ENCODE data around the gene NFIB.

Gene NFIB

GRCh38 chr9:14158916-14159315 is 155.0 kb downstream of the NFIB start:
- H3K9me3 ChIP-seq (ENCODE audit: insufficient read depth, low read length), result no peaks in the 10 kb centered on the region
- H3K4me3 ChIP-seq (ENCODE audit: insufficient read length, low read depth), result no peak overlapping the region
- TF ChIP-seq YY1 (IDR thresholded peaks at IDR 0.05; ENCODE audit: insufficient read depth, insufficient read length), result no peak
- TF ChIP-seq ZNF274 (IDR thresholded peaks at IDR 0.05; ENCODE audit: low read depth, low read length), result no peak
- no peak for TF ChIP-seq SUZ12 (IDR thresholded peaks at IDR 0.05; ENCODE audit: extremely low read depth, insufficient read depth, insufficient read length)
- H3K36me3 ChIP-seq (ENCODE audit: insufficient read depth, insufficient read length, low read length), result no peaks in the 10 kb centered on the region
- H3K9ac ChIP-seq (ENCODE audit: insufficient read length, low read depth), result no peak overlapping the region
- DNase-seq (ENCODE audit: low read depth, low spot score), result no peak
- no peaks in the 10 kb centered on the region for H3K27me3 ChIP-seq (ENCODE audit: insufficient read depth, insufficient read length)
- no peaks in the 10 kb centered on the region for H3K4me1 ChIP-seq (ENCODE audit: insufficient read depth, insufficient read length)

- Histone ChIP-seq H3K4me3 (ENCODE audit: insufficient read length, low read depth) (no peak overlapping the region), H3K9me3 (ENCODE audit: insufficient read depth, low read length) (no peaks in the 10 kb centered on the region), H3K4me1 (ENCODE audit: insufficient read depth, insufficient read length) (no peaks in the 10 kb centered on the region), H3K27me3 (ENCODE audit: insufficient read depth, insufficient read length) (no peaks in the 10 kb centered on the region), H3K36me3 (ENCODE audit: insufficient read depth, insufficient read length, low read length) (no peaks in the 10 kb centered on the region), H3K9ac (ENCODE audit: insufficient read length, low read depth) (no peak overlapping the region)
- TF ChIP-seq SUZ12 (IDR thresholded peaks at IDR 0.05; ENCODE audit: extremely low read depth, insufficient read depth, insufficient read length), result no peak
- no peak for TF ChIP-seq ZNF274 (IDR thresholded peaks at IDR 0.05; ENCODE audit: low read depth, low read length)
- TF ChIP-seq YY1 (IDR thresholded peaks at IDR 0.05; ENCODE audit: insufficient read depth, insufficient read length), result no peak
- DNase-seq (ENCODE audit: low read depth, low spot score), result no peak
Observed at GRCh38 chr9:14158136-14158813, 155.7 kb downstream of the NFIB start.

- no peak overlapping the region for H3K9ac ChIP-seq (ENCODE audit: insufficient read length, low read depth)
- H3K9me3 ChIP-seq (ENCODE audit: insufficient read depth, low read length), result no peaks in the 10 kb centered on the region
- no peak for DNase-seq (ENCODE audit: low read depth, low spot score)
- H3K27me3 ChIP-seq (ENCODE audit: insufficient read depth, insufficient read length), result no peaks in the 10 kb centered on the region
- H3K4me1 ChIP-seq (ENCODE audit: insufficient read depth, insufficient read length), result no peaks in the 10 kb centered on the region
- H3K36me3 ChIP-seq (ENCODE audit: insufficient read depth, insufficient read length, low read length), result no peaks in the 10 kb centered on the region
- H3K4me3 ChIP-seq (ENCODE audit: insufficient read length, low read depth), result no peak overlapping the region
- no peak for TF ChIP-seq ZNF274 (IDR thresholded peaks at IDR 0.05; ENCODE audit: low read depth, low read length)
- no peak for TF ChIP-seq SUZ12 (IDR thresholded peaks at IDR 0.05; ENCODE audit: extremely low read depth, insufficient read depth, insufficient read length)
- TF ChIP-seq YY1 (IDR thresholded peaks at IDR 0.05; ENCODE audit: insufficient read depth, insufficient read length), result no peak
Observed at GRCh38 chr9:14157191-14157590, 156.8 kb downstream of the NFIB start.

DNA sequence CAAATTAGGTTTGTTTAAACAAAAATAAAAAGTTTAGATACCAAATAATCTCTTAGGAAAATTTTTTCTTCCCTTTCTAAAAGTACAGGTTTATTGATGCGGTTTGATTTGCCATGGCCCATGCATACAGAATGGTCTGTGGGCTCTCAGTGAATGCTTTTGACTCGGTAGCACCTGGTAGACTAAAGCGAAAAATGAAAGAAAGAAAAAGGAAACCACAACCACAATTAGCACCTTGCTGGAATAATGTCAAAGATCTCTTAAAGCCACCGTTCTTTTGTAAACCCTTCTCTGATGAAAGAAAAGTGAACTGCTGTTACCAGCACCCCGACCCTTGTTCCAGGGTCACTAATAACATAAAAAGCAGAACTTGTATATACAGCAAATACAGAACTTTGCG is 157.9 kb downstream of the NFIB start:
- DNase-seq (ENCODE audit: low read depth, low spot score), result no peak
- H3K36me3 ChIP-seq (ENCODE audit: insufficient read depth, insufficient read length, low read length), result no peaks in the 10 kb centered on the region
- H3K4me1 ChIP-seq (ENCODE audit: insufficient read depth, insufficient read length), result no peaks in the 10 kb centered on the region
- TF ChIP-seq SUZ12 (IDR thresholded peaks at IDR 0.05; ENCODE audit: extremely low read depth, insufficient read depth, insufficient read length) (no peak), YY1 (IDR thresholded peaks at IDR 0.05; ENCODE audit: insufficient read depth, insufficient read length) (no peak), ZNF274 (IDR thresholded peaks at IDR 0.05; ENCODE audit: low read depth, low read length) (no peak)
- H3K4me3 ChIP-seq (ENCODE audit: insufficient read length, low read depth), result no peak overlapping the region
- H3K9me3 ChIP-seq (ENCODE audit: insufficient read depth, low read length), result no peaks in the 10 kb centered on the region
- no peak overlapping the region for H3K9ac ChIP-seq (ENCODE audit: insufficient read length, low read depth)
- H3K27me3 ChIP-seq (ENCODE audit: insufficient read depth, insufficient read length), result no peaks in the 10 kb centered on the region

GRCh38 chr9:14155237-14155636 is 158.7 kb downstream of the NFIB start:
- Histone ChIP-seq H3K4me3 (ENCODE audit: insufficient read length, low read depth) (no peak overlapping the region), H3K9ac (ENCODE audit: insufficient read length, low read depth) (no peak overlapping the region), H3K4me1 (ENCODE audit: insufficient read depth, insufficient read length) (no peaks in the 10 kb centered on the region), H3K9me3 (ENCODE audit: insufficient read depth, low read length) (no peaks in the 10 kb centered on the region), H3K27me3 (ENCODE audit: insufficient read depth, insufficient read length) (no peaks in the 10 kb centered on the region), H3K36me3 (ENCODE audit: insufficient read depth, insufficient read length, low read length) (no peaks in the 10 kb centered on the region)
- no peak for DNase-seq (ENCODE audit: low read depth, low spot score)
- TF ChIP-seq YY1 (IDR thresholded peaks at IDR 0.05; ENCODE audit: insufficient read depth, insufficient read length) (no peak), ZNF274 (IDR thresholded peaks at IDR 0.05; ENCODE audit: low read depth, low read length) (no peak), SUZ12 (IDR thresholded peaks at IDR 0.05; ENCODE audit: extremely low read depth, insufficient read depth, insufficient read length) (no peak)

GRCh38 chr9:14153310-14153720 is 160.6 kb downstream of the NFIB start:
- H3K4me3 ChIP-seq (ENCODE audit: insufficient read length, low read depth), result no peak overlapping the region
- no peaks in the 10 kb centered on the region for H3K36me3 ChIP-seq (ENCODE audit: insufficient read depth, insufficient read length, low read length)
- no peaks in the 10 kb centered on the region for H3K4me1 ChIP-seq (ENCODE audit: insufficient read depth, insufficient read length)
- no peak overlapping the region for H3K9ac ChIP-seq (ENCODE audit: insufficient read length, low read depth)
- no peak for DNase-seq (ENCODE audit: low read depth, low spot score)
- TF ChIP-seq YY1 (IDR thresholded peaks at IDR 0.05; ENCODE audit: insufficient read depth, insufficient read length), result no peak
- no peak for TF ChIP-seq SUZ12 (IDR thresholded peaks at IDR 0.05; ENCODE audit: extremely low read depth, insufficient read depth, insufficient read length)
- no peaks in the 10 kb centered on the region for H3K27me3 ChIP-seq (ENCODE audit: insufficient read depth, insufficient read length)
- no peaks in the 10 kb centered on the region for H3K9me3 ChIP-seq (ENCODE audit: insufficient read depth, low read length)

GRCh38 chr9:14151451-14151850 is 162.5 kb downstream of the NFIB start:
- DNase-seq (ENCODE audit: low read depth, low spot score), result no peak
- H3K36me3 ChIP-seq (ENCODE audit: insufficient read depth, insufficient read length, low read length), result no peaks in the 10 kb centered on the region
- no peak overlapping the region for H3K9ac ChIP-seq (ENCODE audit: insufficient read length, low read depth)
- no peak overlapping the region for H3K4me3 ChIP-seq (ENCODE audit: insufficient read length, low read depth)
- no peaks in the 10 kb centered on the region for H3K4me1 ChIP-seq (ENCODE audit: insufficient read depth, insufficient read length)
- TF ChIP-seq YY1 (IDR thresholded peaks at IDR 0.05; ENCODE audit: insufficient read depth, insufficient read length) (no peak), SUZ12 (IDR thresholded peaks at IDR 0.05; ENCODE audit: extremely low read depth, insufficient read depth, insufficient read length) (no peak), ZNF274 (IDR thresholded peaks at IDR 0.05; ENCODE audit: low read depth, low read length) (no peak)
- no peaks in the 10 kb centered on the region for H3K9me3 ChIP-seq (ENCODE audit: insufficient read depth, low read length)
- H3K27me3 ChIP-seq (ENCODE audit: insufficient read depth, insufficient read length), result no peaks in the 10 kb centered on the region

Data from NT2/D1 (cell line).